WTC11 (cell line): ENCODE data around the gene SDS.

Source experiments
- CBFB ChIP-seq: sonication (generic); formaldehyde crosslinking; IDR thresholded peaks from 2 replicates; pipeline ENCODE4 v1.8.1; 2022; ENCODE audit warnings: mild to moderate bottlenecking, low read depth, missing genetic modification reagents
- CREB1 ChIP-seq: sonication (generic); formaldehyde crosslinking; IDR thresholded peaks from 2 replicates; pipeline ENCODE4 v1.8.0; 2023; ENCODE audit warnings: mild to moderate bottlenecking, missing genetic modification reagents
- CTCF ChIP-seq: fragments of 200-600 bp; IDR thresholded peaks from 2 replicates; pipeline ENCODE4 v1.8.0; 2022; ENCODE audit warnings: antibody characterized with exemption
- ETV6 ChIP-seq: sonication (generic); formaldehyde crosslinking; IDR thresholded peaks from 2 replicates; pipeline ENCODE4 v1.8.1; 2022; ENCODE audit warnings: mild to moderate bottlenecking, missing genetic modification reagents
- FOXJ3 ChIP-seq: sonication (generic); formaldehyde crosslinking; IDR thresholded peaks from 2 replicates; pipeline ENCODE4 v1.9.0; 2021; ENCODE audit warnings: missing genetic modification reagents, mild to moderate bottlenecking, borderline replicate concordance
- FOXK1 ChIP-seq: sonication (generic); formaldehyde crosslinking; IDR thresholded peaks from 2 replicates; pipeline ENCODE4 v1.8.0; 2022; ENCODE audit warnings: mild to moderate bottlenecking, moderate library complexity, missing genetic modification reagents
- KAT7 ChIP-seq: sonication (generic); formaldehyde crosslinking; IDR thresholded peaks from 2 replicates; pipeline ENCODE4 v1.8.1; 2023; ENCODE audit warnings: missing genetic modification reagents, mild to moderate bottlenecking, borderline replicate concordance
- MYBL2 ChIP-seq: sonication (generic); formaldehyde crosslinking; IDR thresholded peaks from 2 replicates; pipeline ENCODE4 v1.8.1; 2023; ENCODE audit warnings: mild to moderate bottlenecking, moderate library complexity, missing genetic modification reagents
- NFYB ChIP-seq: sonication (generic); formaldehyde crosslinking; conservative IDR thresholded peaks from 2 replicates; pipeline ENCODE4 v1.8.0; 2022; ENCODE audit warnings: low read depth, missing genetic modification reagents
- OVOL2 ChIP-seq: fragments of 250-450 bp; sonication (Bioruptor Pico); IDR thresholded peaks from 2 replicates; pipeline ENCODE4 v1.9.0; 2021; ENCODE audit warnings: mild to moderate bottlenecking, borderline replicate concordance
- STAT6 ChIP-seq: sonication (generic); formaldehyde crosslinking; conservative IDR thresholded peaks from 2 replicates; pipeline ENCODE4 v1.8.1; 2023; ENCODE audit warnings: mild to moderate bottlenecking, low read depth, missing genetic modification reagents, moderate library complexity
- TP53 ChIP-seq: sonication (generic); formaldehyde crosslinking; IDR thresholded peaks from 2 replicates; pipeline ENCODE4 v1.8.1; 2023; ENCODE audit warnings: mild to moderate bottlenecking, missing genetic modification reagents
- TF ChIP-seq, protein P1 (sequence below): fragments of 250-450 bp; sonication (Bioruptor Pico); IDR thresholded peaks from 2 replicates; pipeline ENCODE4 v1.9.0; 2021; ENCODE audit warnings: mild to moderate bottlenecking

DNA sequence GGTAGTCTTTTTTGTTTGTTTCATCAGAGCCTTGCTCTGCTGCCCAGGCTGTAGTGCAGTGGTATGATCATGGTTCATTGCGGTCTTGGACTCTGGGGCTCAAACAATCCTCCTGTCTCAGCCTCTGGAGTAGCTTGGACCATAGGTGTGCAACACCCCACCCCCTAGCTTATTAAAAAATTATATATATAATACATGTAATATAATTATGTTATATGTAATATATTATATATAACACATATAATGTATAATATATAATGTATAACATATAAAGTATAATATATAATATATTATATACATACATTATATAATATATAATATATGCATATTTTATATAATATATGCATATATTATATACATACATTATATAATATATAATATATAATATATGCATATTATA lies 46.2 kb upstream of the SDS start:
- TF ChIP-seq OVOL2 = no peak
- no peak for TF ChIP-seq STAT6
- no peak for TF ChIP-seq KAT7
- no peak for TF ChIP-seq CTCF
- no peak for TF ChIP-seq FOXK1
- TF ChIP-seq, protein P1, sequence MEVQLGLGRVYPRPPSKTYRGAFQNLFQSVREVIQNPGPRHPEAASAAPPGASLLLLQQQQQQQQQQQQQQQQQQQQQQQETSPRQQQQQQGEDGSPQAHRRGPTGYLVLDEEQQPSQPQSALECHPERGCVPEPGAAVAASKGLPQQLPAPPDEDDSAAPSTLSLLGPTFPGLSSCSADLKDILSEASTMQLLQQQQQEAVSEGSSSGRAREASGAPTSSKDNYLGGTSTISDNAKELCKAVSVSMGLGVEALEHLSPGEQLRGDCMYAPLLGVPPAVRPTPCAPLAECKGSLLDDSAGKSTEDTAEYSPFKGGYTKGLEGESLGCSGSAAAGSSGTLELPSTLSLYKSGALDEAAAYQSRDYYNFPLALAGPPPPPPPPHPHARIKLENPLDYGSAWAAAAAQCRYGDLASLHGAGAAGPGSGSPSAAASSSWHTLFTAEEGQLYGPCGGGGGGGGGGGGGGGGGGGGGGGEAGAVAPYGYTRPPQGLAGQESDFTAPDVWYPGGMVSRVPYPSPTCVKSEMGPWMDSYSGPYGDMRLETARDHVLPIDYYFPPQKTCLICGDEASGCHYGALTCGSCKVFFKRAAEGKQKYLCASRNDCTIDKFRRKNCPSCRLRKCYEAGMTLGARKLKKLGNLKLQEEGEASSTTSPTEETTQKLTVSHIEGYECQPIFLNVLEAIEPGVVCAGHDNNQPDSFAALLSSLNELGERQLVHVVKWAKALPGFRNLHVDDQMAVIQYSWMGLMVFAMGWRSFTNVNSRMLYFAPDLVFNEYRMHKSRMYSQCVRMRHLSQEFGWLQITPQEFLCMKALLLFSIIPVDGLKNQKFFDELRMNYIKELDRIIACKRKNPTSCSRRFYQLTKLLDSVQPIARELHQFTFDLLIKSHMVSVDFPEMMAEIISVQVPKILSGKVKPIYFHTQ (CRISPR knock-in tag) = no peak
- no peak for TF ChIP-seq ETV6 (CRISPR knock-in tag)
- TF ChIP-seq MYBL2 = no peak
- TF ChIP-seq FOXJ3 (CRISPR knock-in tag) = no peak
- TF ChIP-seq CREB1 (CRISPR knock-in tag) = no peak
- TF ChIP-seq TP53 = no peak
- TF ChIP-seq CBFB (CRISPR knock-in tag) = no peak
- no peak for TF ChIP-seq NFYB (CRISPR knock-in tag)
